Left ventricle myocardium inferior (tissue), 1 donor: ENCODE measurements around the gene SPOCK3. TPM values are rescaled to one million over a fixed set of nuclear protein-coding genes. Genes with fewer than 3 reads are reported as not detected.

Source experiments
- DNase-seq: peaks from one replicate; pipeline ENCODE4 v3.0.0-alpha.2; 2020
- H3K27ac ChIP-seq: fragments of 200-600 bp; replicated peaks from 2 replicates; pipeline ENCODE4 v1.8.0; 2021
- H3K27me3 ChIP-seq: fragments of 200-600 bp; 2 replicates; pipeline ENCODE4 v1.8.0; 2021; ENCODE audit warnings: low read depth
- H3K36me3 ChIP-seq: fragments of 200-600 bp; 2 replicates; pipeline ENCODE4 v1.8.0; 2021
- H3K4me1 ChIP-seq: fragments of 200-600 bp; 2 replicates; pipeline ENCODE4 v1.8.0; 2021
- H3K4me3 ChIP-seq: fragments of 200-600 bp; 2 replicates; pipeline ENCODE4 v1.8.0; 2021; ENCODE audit warnings: mild to moderate bottlenecking, moderate library complexity
- H3K9me3 ChIP-seq: fragments of 200-600 bp; replicated peaks from 2 replicates; pipeline ENCODE4 v1.8.0; 2021
- CTCF ChIP-seq: fragments of 200-600 bp; IDR thresholded peaks from 2 replicates; pipeline ENCODE4 v1.8.0; 2021; ENCODE audit warnings: antibody characterized with exemption, mild to moderate bottlenecking, borderline replicate concordance
- intact Hi-C: fragments of 100-400 bp; cut with micrococcal nuclease; formaldehyde crosslinking; loops from one replicate; pipeline ENCODE4 v1.11.0; 2022
- total RNA-seq: library from RNA; stranded (reverse); fragmentation: NEBNext Ultra II Directional; extraction: Animal tissue kit (Norgen Biotek cat#: 25700); gene quantifications from one replicate; pipeline ENCODE4 v1.2.1, GENCODE V29; 2021
- donor health status: DM: no; HTN: yes; CAD: no; lungs with severe emphysema.

The SPOCK3 gene
- total RNA-seq, 1 donor from 2014 or later, result 0.22 TPM

GRCh38 chr4:167020410-167020809, 213.9 kb downstream of the SPOCK3 start:
- intact Hi-C loops, result loop anchor here (5.0 kb wide), 1 partner anchor 272 kb away; no protein-coding TSS in a partner anchor
- H3K4me1 ChIP-seq, result no peaks in the 10 kb centered on the region
- TF ChIP-seq CTCF, result no peak
- H3K4me3 ChIP-seq, result no peak overlapping the region
- H3K36me3 ChIP-seq, result no peaks in the 10 kb centered on the region
- no peaks in the 10 kb centered on the region for H3K27me3 ChIP-seq
- H3K27ac ChIP-seq, result no peak overlapping the region
- no peak for DNase-seq
- H3K9me3 ChIP-seq, result no peaks in the 10 kb centered on the region

GRCh38 chr4:167014944-167015343, 219.3 kb downstream of the SPOCK3 start:
- Histone ChIP-seq H3K9me3 (no peaks in the 10 kb centered on the region), H3K4me3 (no peak overlapping the region), H3K4me1 (no peaks in the 10 kb centered on the region), H3K27me3 (no peaks in the 10 kb centered on the region), H3K27ac (no peak overlapping the region), H3K36me3 (no peaks in the 10 kb centered on the region)
- DNase-seq, result no peak
- no peak for TF ChIP-seq CTCF
- intact Hi-C loops, result no loop called here

GRCh38 chr4:167003326-167003725, 231.0 kb downstream of the SPOCK3 start:
- H3K4me1 ChIP-seq, result no peaks in the 10 kb centered on the region
- TF ChIP-seq CTCF, result no peak
- no peaks in the 10 kb centered on the region for H3K9me3 ChIP-seq
- DNase-seq, result no peak
- H3K36me3 ChIP-seq, result no peaks in the 10 kb centered on the region
- H3K27ac ChIP-seq, result no peak overlapping the region
- H3K27me3 ChIP-seq, result no peaks in the 10 kb centered on the region
- intact Hi-C loops, result no loop called here
- no peak overlapping the region for H3K4me3 ChIP-seq

- H3K9me3 ChIP-seq, result no peaks in the 10 kb centered on the region
- H3K4me3 ChIP-seq, result no peak overlapping the region
- intact Hi-C loops, result no loop called here
- no peaks in the 10 kb centered on the region for H3K27me3 ChIP-seq
- TF ChIP-seq CTCF, result no peak
- no peaks in the 10 kb centered on the region for H3K4me1 ChIP-seq
- no peak for DNase-seq
- no peak overlapping the region for H3K27ac ChIP-seq
- no peaks in the 10 kb centered on the region for H3K36me3 ChIP-seq
Measured at GRCh38 chr4:167000141-167000852, 234.0 kb downstream of the SPOCK3 start.

GRCh38 chr4:166996216-166996615, 238.1 kb downstream of the SPOCK3 start:
- no peak overlapping the region for H3K4me3 ChIP-seq
- H3K27ac ChIP-seq, result no peak overlapping the region
- no peaks in the 10 kb centered on the region for H3K27me3 ChIP-seq
- DNase-seq, result no peak
- intact Hi-C loops, result no loop called here
- H3K36me3 ChIP-seq, result no peaks in the 10 kb centered on the region
- TF ChIP-seq CTCF, result no peak
- H3K4me1 ChIP-seq, result no peaks in the 10 kb centered on the region
- no peaks in the 10 kb centered on the region for H3K9me3 ChIP-seq
